ENCODE data around the gene PHC2. TPM values are rescaled to one million over a fixed set of nuclear protein-coding genes. Genes with fewer than 3 reads are reported as not detected.

The PHC2 gene
- total RNA-seq, 2 donors from 2014 or later = 60.6 to 74.8 TPM

DNA sequence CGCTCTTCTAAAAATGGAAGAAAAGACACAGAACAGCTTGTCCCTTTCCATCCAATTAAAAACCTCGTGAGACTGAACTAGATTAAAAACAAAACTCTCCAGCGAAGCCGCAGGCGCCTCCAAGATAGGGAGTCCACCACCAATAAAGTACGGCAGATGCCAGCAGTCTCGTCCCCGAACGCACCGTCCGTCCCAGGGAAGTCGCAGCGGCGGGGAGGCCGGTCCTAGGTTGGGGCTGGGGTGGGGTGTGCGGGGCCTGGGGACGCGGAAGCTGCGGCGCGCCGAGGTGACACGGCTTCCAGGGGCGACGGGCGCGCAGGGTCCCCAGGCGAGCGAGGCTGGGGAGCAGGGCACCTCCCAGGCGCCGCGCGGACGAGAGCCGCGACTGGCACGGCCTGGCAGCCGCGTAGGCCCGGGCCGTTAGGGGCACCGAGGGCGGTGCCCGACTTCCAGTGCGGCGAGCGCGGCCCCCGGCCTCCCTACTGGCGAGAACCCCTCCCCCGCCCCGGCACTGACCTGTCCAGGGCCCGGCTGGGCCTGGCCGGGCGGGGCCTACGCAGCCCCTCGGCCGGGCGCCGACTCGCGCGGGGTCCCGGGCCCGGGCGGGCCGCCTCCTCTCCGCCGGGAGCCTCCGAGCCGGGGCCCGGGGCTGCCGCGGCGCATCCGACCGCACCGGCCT lies 81.7 kb downstream of the PHC2 start:
- peak; percentile 55 for DNase-seq

GRCh38 chr1:33348676-33349080 lies 82.2 kb downstream of the PHC2 start:
- no peaks in the 10 kb centered on the region for H3K36me3 ChIP-seq
- peaks cover 17% of the 10 kb centered on the region for H3K4me1 ChIP-seq
- peak overlapping the region; percentile 66 for H3K4me3 ChIP-seq
- peak; percentile 52 for DNase-seq
- peak overlapping the region; percentile 86 to 91 for H3K9ac ChIP-seq (ENCODE audit: low read depth in 2 of 2, low read length in 2 of 2)
- H3K27me3 ChIP-seq = no peaks in the 10 kb centered on the region
- H3K9me3 ChIP-seq = no peaks in the 10 kb centered on the region
- peak overlapping the region; percentile 95 for H3K27ac ChIP-seq
- intact Hi-C loops (cut with DNase I) = no loop called here
- TF ChIP-seq CTCF (IDR thresholded peaks at IDR 0.05) = no peak

More for the DNA sequence above, 81.7 kb downstream of the PHC2 start:
- peak overlapping the region; percentile 86 to 91 for H3K9ac ChIP-seq (ENCODE audit: low read depth in 2 of 2, low read length in 2 of 2)
- H3K4me3 ChIP-seq = peak overlapping the region; percentile 66
- H3K9me3 ChIP-seq = no peaks in the 10 kb centered on the region
- intact Hi-C loops (cut with DNase I) = no loop called here
- H3K27ac ChIP-seq = peak overlapping the region; percentile 95
- peaks cover 17% of the 10 kb centered on the region for H3K4me1 ChIP-seq
- no peaks in the 10 kb centered on the region for H3K27me3 ChIP-seq
- TF ChIP-seq CTCF (IDR thresholded peaks at IDR 0.05) = no peak
- no peaks in the 10 kb centered on the region for H3K36me3 ChIP-seq

GRCh38 chr1:33348194-33348593 lies 82.7 kb downstream of the PHC2 start:
- intact Hi-C loops (cut with DNase I) = no loop called here
- no peaks in the 10 kb centered on the region for H3K9me3 ChIP-seq
- H3K27ac ChIP-seq = peak overlapping the region; percentile 95
- no peak for TF ChIP-seq CTCF (IDR thresholded peaks at IDR 0.05)
- H3K9ac ChIP-seq (ENCODE audit: low read depth in 2 of 2, low read length in 2 of 2) = peak overlapping the region; percentile 86 to 91
- H3K36me3 ChIP-seq = no peaks in the 10 kb centered on the region
- H3K4me1 ChIP-seq = peaks cover 17% of the 10 kb centered on the region
- H3K4me3 ChIP-seq = peak overlapping the region; percentile 66
- H3K27me3 ChIP-seq = no peaks in the 10 kb centered on the region
- no peak for DNase-seq

DNA sequence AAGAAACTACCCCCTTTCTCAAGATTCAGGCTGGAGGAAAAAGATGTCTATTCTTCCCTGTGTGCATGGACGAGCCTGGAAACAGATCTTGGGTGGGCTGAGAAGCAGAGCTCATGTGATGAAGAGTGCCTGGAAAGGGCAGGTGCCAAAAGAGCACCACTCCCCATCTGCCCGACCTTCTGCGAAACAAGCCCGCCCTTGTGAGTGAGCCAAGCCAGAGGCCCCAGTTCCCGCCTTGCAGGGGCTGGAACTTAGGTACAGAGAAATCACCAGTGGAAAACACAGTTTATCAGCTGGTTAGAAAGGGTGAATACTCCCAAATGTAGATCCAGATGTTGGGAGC lies 83.3 kb downstream of the PHC2 start:
- peak; percentile 61 for DNase-seq
- intact Hi-C loops (cut with DNase I) = no loop called here
- Histone ChIP-seq H3K9me3 (no peaks in the 10 kb centered on the region), H3K4me3 (peak overlapping the region; percentile 66), H3K36me3 (no peaks in the 10 kb centered on the region), H3K27me3 (no peaks in the 10 kb centered on the region), H3K4me1 (peaks cover 23% of the 10 kb centered on the region), H3K27ac (peak overlapping the region; percentile 95), H3K9ac (ENCODE audit: low read depth in 2 of 2, low read length in 2 of 2) (peak overlapping the region; percentile 58 to 91)
- no peak for TF ChIP-seq CTCF (IDR thresholded peaks at IDR 0.05)

- H3K36me3 ChIP-seq = no peaks in the 10 kb centered on the region
- intact Hi-C loops (cut with DNase I) = no loop called here
- peak overlapping the region; percentile 66 for H3K4me3 ChIP-seq
- H3K9ac ChIP-seq (ENCODE audit: low read depth in 2 of 2, low read length in 2 of 2) = peak overlapping the region; percentile 58 to 91
- H3K27ac ChIP-seq = peak overlapping the region; percentile 95
- no peaks in the 10 kb centered on the region for H3K9me3 ChIP-seq
- no peaks in the 10 kb centered on the region for H3K27me3 ChIP-seq
- H3K4me1 ChIP-seq = peaks cover 28% of the 10 kb centered on the region
- TF ChIP-seq CTCF (IDR thresholded peaks at IDR 0.05) = no peak
- DNase-seq = peak; percentile 63
Observed at GRCh38 chr1:33346927-33347649, 83.8 kb downstream of the PHC2 start.

All from colonic mucosa (tissue), 4 donors.